Upper lobe of right lung (tissue), 1 donor: ENCODE data around the gene ZDHHC12. TPM values are rescaled to one million over a fixed set of nuclear protein-coding genes. Genes with fewer than 3 reads are reported as not detected.
A peak's percentile ranks its signal among the peaks of the same experiment; 100 is the strongest.
"Not testable (repeated sequence)": the region's sequence is repeated elsewhere in the genome, so short reads cannot be mapped to it uniquely, and the experiment has no call there.

Experiments
- ATAC-seq: fragments of 200-7000 bp; cut with Tn5 transposase; one replicate; pipeline ENCODE4 v1.9.1; 2020; ENCODE audit warnings: mild to moderate bottlenecking, moderate library complexity
- DNase-seq: peaks from one replicate; pipeline ENCODE4 v3.0.0-alpha.2; 2020
- H3K27ac ChIP-seq: fragments of 200-600 bp; one replicate; pipeline ENCODE4 v1.8.0; 2022
- H3K27me3 ChIP-seq: fragments of 200-600 bp; one replicate; pipeline ENCODE4 v1.8.0; 2022; ENCODE audit warnings: mild to moderate bottlenecking
- H3K36me3 ChIP-seq: fragments of 200-600 bp; one replicate; pipeline ENCODE4 v1.8.0; 2022
- H3K4me1 ChIP-seq: fragments of 200-600 bp; one replicate; pipeline ENCODE4 v1.8.0; 2022
- H3K4me3 ChIP-seq: fragments of 200-600 bp; one replicate; pipeline ENCODE4 v1.8.0; 2022; ENCODE audit warnings: mild to moderate bottlenecking
- H3K9me3 ChIP-seq: fragments of 200-600 bp; one replicate; pipeline ENCODE4 v1.8.0; 2022
- intact Hi-C: fragments of 100-400 bp; cut with DNase I; formaldehyde crosslinking; loops from one replicate; pipeline ENCODE4 v1.11.0; 2022
- total RNA-seq: library from RNA; stranded (reverse); fragmentation: NEBNext Ultra II Directional; extraction: Animal tissue kit (Norgen Biotek cat#: 25700); gene quantifications from one replicate; pipeline ENCODE4 v1.2.1, GENCODE V29; 2021
- TF ChIP-seq, protein P1 (sequence below): fragments of 200-600 bp; IDR thresholded peaks from one replicate; pipeline ENCODE4 v1.8.0; 2022; ENCODE audit warnings: antibody characterized with exemption
- donor health status: DM: no; HTN: yes; CAD: no; lungs with severe emphysema.

ZDHHC12 gene
- total RNA-seq, 1 donor from 2014 or later, result 28.2 TPM

DNA sequence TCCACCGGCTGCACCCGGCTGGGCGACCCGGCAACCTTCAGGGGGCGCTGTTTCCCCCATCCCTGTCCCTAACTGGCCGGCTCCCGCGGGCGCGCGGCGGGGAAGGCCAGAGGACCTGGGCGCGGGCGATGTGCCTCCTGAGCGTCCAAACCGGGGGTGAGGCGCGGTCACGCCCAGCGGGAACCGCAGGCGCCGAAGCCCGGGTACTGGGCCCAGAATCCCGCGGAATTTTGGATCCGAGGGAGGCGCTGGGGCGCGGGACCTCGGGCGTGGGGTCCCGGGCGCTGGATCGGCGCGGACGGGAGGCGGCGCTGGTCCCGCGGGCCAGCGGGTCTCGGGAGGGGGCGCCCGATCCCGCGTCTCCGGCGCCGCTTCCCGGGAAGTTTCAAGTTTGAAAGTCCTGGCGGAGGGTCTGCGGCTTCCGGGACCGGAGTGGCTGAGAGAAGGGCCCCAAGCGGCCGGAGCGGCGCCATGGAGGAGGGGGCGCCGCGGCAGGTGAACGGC, 21.4 kb downstream of the ZDHHC12 start, which contains the start of gene PKN3:
Gene PKN3 (plus strand): TSS at position 59 of the 504 bp plus-strand sequence. CDS start 413 bp downstream, at position 472.
- H3K4me1 ChIP-seq, result peaks cover 9% of the 10 kb centered on the region
- no peaks in the 10 kb centered on the region for H3K36me3 ChIP-seq
- intact Hi-C loops, result no loop called here
- no peaks in the 10 kb centered on the region for H3K27me3 ChIP-seq
- H3K4me3 ChIP-seq, result peak within 1 kb of the TSS; percentile 77
- peak within 1 kb of the TSS; percentile 80 for H3K27ac ChIP-seq
- peak; percentile 95 for DNase-seq
- ATAC-seq, result peak; percentile 95
- TF ChIP-seq, protein P1, sequence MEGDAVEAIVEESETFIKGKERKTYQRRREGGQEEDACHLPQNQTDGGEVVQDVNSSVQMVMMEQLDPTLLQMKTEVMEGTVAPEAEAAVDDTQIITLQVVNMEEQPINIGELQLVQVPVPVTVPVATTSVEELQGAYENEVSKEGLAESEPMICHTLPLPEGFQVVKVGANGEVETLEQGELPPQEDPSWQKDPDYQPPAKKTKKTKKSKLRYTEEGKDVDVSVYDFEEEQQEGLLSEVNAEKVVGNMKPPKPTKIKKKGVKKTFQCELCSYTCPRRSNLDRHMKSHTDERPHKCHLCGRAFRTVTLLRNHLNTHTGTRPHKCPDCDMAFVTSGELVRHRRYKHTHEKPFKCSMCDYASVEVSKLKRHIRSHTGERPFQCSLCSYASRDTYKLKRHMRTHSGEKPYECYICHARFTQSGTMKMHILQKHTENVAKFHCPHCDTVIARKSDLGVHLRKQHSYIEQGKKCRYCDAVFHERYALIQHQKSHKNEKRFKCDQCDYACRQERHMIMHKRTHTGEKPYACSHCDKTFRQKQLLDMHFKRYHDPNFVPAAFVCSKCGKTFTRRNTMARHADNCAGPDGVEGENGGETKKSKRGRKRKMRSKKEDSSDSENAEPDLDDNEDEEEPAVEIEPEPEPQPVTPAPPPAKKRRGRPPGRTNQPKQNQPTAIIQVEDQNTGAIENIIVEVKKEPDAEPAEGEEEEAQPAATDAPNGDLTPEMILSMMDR, result peak; percentile 82
- H3K9me3 ChIP-seq, result no peaks in the 10 kb centered on the region

GRCh38 chr9:128701227-128701854, 22.6 kb downstream of the ZDHHC12 start:
- Histone ChIP-seq H3K27me3 (no peaks in the 10 kb centered on the region), H3K9me3 (no peaks in the 10 kb centered on the region), H3K27ac (no peak overlapping the region), H3K36me3 (peaks cover 5% of the 10 kb centered on the region), H3K4me3 (no peak overlapping the region), H3K4me1 (peaks cover 9% of the 10 kb centered on the region)
- intact Hi-C loops, result no loop called here
- TF ChIP-seq, protein P1, result no peak
- peak; percentile 42 for DNase-seq
- no peak for ATAC-seq

- peaks cover 25% of the 10 kb centered on the region for H3K36me3 ChIP-seq
- DNase-seq, result peak; percentile 31
- H3K27me3 ChIP-seq, intact Hi-C loops, H3K27ac ChIP-seq, H3K4me3 ChIP-seq, H3K9me3 ChIP-seq, H3K4me1 ChIP-seq, ATAC-seq: not testable (repeated sequence)
Measured at GRCh38 chr9:128699096-128699795, 24.7 kb downstream of the ZDHHC12 start.

GRCh38 chr9:128696923-128697707, 26.8 kb downstream of the ZDHHC12 start:
- Histone ChIP-seq H3K4me1 (peaks cover 7% of the 10 kb centered on the region), H3K9me3 (no peaks in the 10 kb centered on the region), H3K27me3 (no peaks in the 10 kb centered on the region), H3K4me3 (no peak overlapping the region), H3K36me3 (peaks cover 46% of the 10 kb centered on the region), H3K27ac (no peak overlapping the region)
- TF ChIP-seq, protein P1, result no peak
- ATAC-seq, result no peak
- intact Hi-C loops, result no loop called here
- peak; percentile 10 for DNase-seq

- ATAC-seq (no peak), DNase-seq (no peak)
- no peaks in the 10 kb centered on the region for H3K9me3 ChIP-seq
- no peak overlapping the region for H3K4me3 ChIP-seq
- H3K27me3 ChIP-seq, result no peaks in the 10 kb centered on the region
- intact Hi-C loops, result no loop called here
- no peak overlapping the region for H3K27ac ChIP-seq
- TF ChIP-seq, protein P1, result no peak
- peaks cover 56% of the 10 kb centered on the region for H3K36me3 ChIP-seq
- H3K4me1 ChIP-seq, result peaks cover 10% of the 10 kb centered on the region
Measured at GRCh38 chr9:128694344-128694743, 29.6 kb downstream of the ZDHHC12 start.

DNA sequence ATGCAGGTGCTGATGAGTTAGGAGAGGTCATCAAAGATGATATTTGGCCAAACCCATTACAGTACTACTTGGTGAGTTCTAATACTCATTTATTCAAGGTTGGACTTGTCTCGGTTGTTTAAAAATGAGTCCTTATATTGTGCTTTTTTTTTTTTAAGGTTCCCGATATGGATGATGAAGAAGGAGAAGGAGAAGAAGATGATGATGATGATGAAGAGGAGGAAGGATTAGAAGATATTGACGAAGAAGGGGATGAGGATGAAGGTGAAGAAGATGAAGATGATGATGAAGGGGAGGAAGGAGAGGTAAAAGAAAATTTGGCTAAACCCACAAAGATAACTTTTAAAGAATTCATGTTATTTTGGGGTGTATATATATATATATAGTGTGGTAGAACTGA, 30.2 kb downstream of the ZDHHC12 start:
- H3K4me1 ChIP-seq, H3K27me3 ChIP-seq, H3K4me3 ChIP-seq, ATAC-seq, H3K9me3 ChIP-seq, DNase-seq, H3K27ac ChIP-seq, intact Hi-C loops: not testable (repeated sequence)
- peaks cover 56% of the 10 kb centered on the region for H3K36me3 ChIP-seq
